HepG2 (cell line): ENCODE results near the gene ITPR1. TPM values are rescaled to one million over a fixed set of nuclear protein-coding genes. Genes with fewer than 3 reads are reported as not detected.

Experiments used
- ATAC-seq: fragments of 200-7000 bp; cut with Tn5 transposase; 3 replicates; pipeline ENCODE4 v1.9.1; 2020; ENCODE audit warnings: mild to moderate bottlenecking, moderate library complexity
- BruUV-seq: library from RNA; stranded (reverse); fragments of 400-500 nt; replicated peaks from 2 replicates; lab custom pipeline; 2021; lab: Mats Ljungman, UMichigan
- CTCF ChIA-PET: fragments of 300-600 bp; formaldehyde crosslinking; extraction: SDS; loops from one replicate; lab custom pipeline; 2021; ENCODE audit warnings: low total read pairs, inconsistent platforms, low intra/inter-chr PET ratio; lab: Yijun Ruan, JAX
- POLR2A ChIA-PET: fragments of 350-600 bp; sonication (Branson Sonifier 250); formaldehyde crosslinking; loops from one replicate; lab custom pipeline; 2020; ENCODE audit warnings: antibody characterized with exemption, inconsistent platforms; lab: Yijun Ruan, JAX
- DNase-seq: peaks from one replicate; pipeline ENCODE4 v3.0.0-alpha.2; 2015; ENCODE audit warnings: low spot score
- FAIRE-seq: peaks from 3 replicates; lab custom pipeline; 2011; peaks lifted over from hg19 to GRCh38; lab: Jason Lieb, UNC
- H2AFZ ChIP-seq: one replicate; pipeline ENCODE4 v1.6.1; 2011; ENCODE audit warnings: low read length, inconsistent platforms
- H3K27ac ChIP-seq: fragments of 300-600 bp; 3 replicates; pipeline ENCODE4 v1.8.0; 2011; ENCODE audit warnings: mixed run types, mild to moderate bottlenecking, mixed read lengths, low read length, inconsistent platforms; ENCODE audit not compliant: insufficient read depth; ENCODE audit errors: extremely low read length
- H3K27me3 ChIP-seq, 2 experiments: fragments of 200-600 bp in 1 of 2; 2 replicates in 1 of 2; 3 replicates in 1 of 2; pipeline versions ENCODE4 v1.6.0 to v1.8.0; 2011; ENCODE audit warnings: low read length in 2 of 2, mild to moderate bottlenecking in 2 of 2, moderate library complexity in 2 of 2, inconsistent platforms in 1 of 2; ENCODE audit not compliant: insufficient read depth in 2 of 2, control insufficient read depth in 1 of 2
- H3K36me3 ChIP-seq, 2 experiments: fragments of 200-600 bp in 1 of 2; replicated peaks in 1 of 2; 2 replicates in 1 of 2; 3 replicates in 1 of 2; pipeline versions ENCODE4 v1.5.1 to v1.8.0; 2011; ENCODE audit warnings: low read length in 2 of 2, inconsistent platforms in 1 of 2; ENCODE audit not compliant: insufficient read depth in 2 of 2, control insufficient read depth in 1 of 2
- H3K4me1 ChIP-seq: 2 replicates; pipeline ENCODE4 v1.5.1; 2012; ENCODE audit warnings: low read length, inconsistent platforms; ENCODE audit not compliant: insufficient read depth
- H3K4me2 ChIP-seq: 2 replicates; pipeline ENCODE4 v1.6.0; 2011; ENCODE audit warnings: low read depth, low read length, inconsistent platforms
- H3K4me3 ChIP-seq, 3 experiments: fragments of 200-600 bp in 1 of 3; sonication (generic), shearing (Covaris generic) in 1 of 3; replicated peaks in 1 of 3; 2 replicates each; pipeline ENCODE4 v1.5.1; 2011 to 2016; ENCODE audit warnings: low read length in 3 of 3, inconsistent platforms in 2 of 3, low read depth in 2 of 3, mild to moderate bottlenecking in 2 of 3, control low read depth in 1 of 3, mixed read lengths in 1 of 3; ENCODE audit not compliant: insufficient read depth in 1 of 3
- H3K79me2 ChIP-seq: one replicate; pipeline ENCODE4 v1.6.1; 2011; ENCODE audit warnings: low read length, inconsistent platforms; ENCODE audit not compliant: insufficient read depth
- H3K9ac ChIP-seq: 2 replicates; pipeline ENCODE4 v1.6.0; 2011; ENCODE audit warnings: mild to moderate bottlenecking, low read depth, low read length, inconsistent platforms; ENCODE audit not compliant: insufficient read depth
- H3K9me3 ChIP-seq: 2 replicates; pipeline ENCODE4 v1.5.1; 2012; ENCODE audit warnings: mild to moderate bottlenecking, low read length
- H4K20me1 ChIP-seq: 2 replicates; pipeline ENCODE4 v1.6.0; 2011; ENCODE audit warnings: inconsistent platforms, mild to moderate bottlenecking, low read length, moderate library complexity; ENCODE audit not compliant: insufficient read depth
- ARNT2 ChIP-seq: sonication (generic); formaldehyde crosslinking; IDR thresholded peaks from 2 replicates; pipeline ENCODE4 v1.8.0; 2022; ENCODE audit warnings: mild to moderate bottlenecking, low read depth, missing genetic modification reagents, moderate library complexity
- CEBPB ChIP-seq: IDR thresholded peaks from 2 replicates; pipeline ENCODE4 v1.6.1; 2011; ENCODE audit warnings: low read depth, low read length, improper control_type of control experiment, borderline replicate concordance
- CEBPG ChIP-seq: IDR thresholded peaks from 2 replicates; pipeline ENCODE4 v1.6.1; 2016
- HCFC1 ChIP-seq: fragments of 150-350 bp; IDR thresholded peaks from 2 replicates; pipeline ENCODE4 v1.6.1; 2014; ENCODE audit warnings: low read depth, low read length
- KLF12 ChIP-seq: sonication (generic); formaldehyde crosslinking; IDR thresholded peaks from 2 replicates; pipeline ENCODE4 v1.4.0; 2020; ENCODE audit warnings: missing genetic modification reagents, borderline replicate concordance
- MIXL1 ChIP-seq: IDR thresholded peaks from 2 replicates; pipeline ENCODE4 v1.6.1; 2016
- RBM39 ChIP-seq: fragments of 200-400 bp; formaldehyde crosslinking; IDR thresholded peaks from one replicate; pipeline ENCODE4 v1.6.1; 2018; ENCODE audit warnings: antibody characterized with exemption, mild to moderate bottlenecking, low read depth, low read length; ENCODE audit not compliant: poor library complexity, severe bottlenecking
- SMC3 ChIP-seq: IDR thresholded peaks from 2 replicates; pipeline ENCODE4 v1.6.1; 2011; ENCODE audit warnings: low read length, improper control_type of control experiment
- ZNF431 ChIP-seq: sonication (generic); formaldehyde crosslinking; IDR thresholded peaks from 2 replicates; pipeline ENCODE4 v1.9.0; 2022; ENCODE audit warnings: missing genetic modification reagents, low read depth, mild to moderate bottlenecking, borderline replicate concordance
- ZNF616 ChIP-seq: sonication (generic); formaldehyde crosslinking; IDR thresholded peaks from 2 replicates; pipeline ENCODE4 v1.5.0; 2020; ENCODE audit warnings: low read depth, mild to moderate bottlenecking, missing genetic modification reagents
- WGBS: methylation state at CpG from one replicate; pipeline ENCODE4 v1.1.6; 2017; ENCODE audit warnings: low lambda C conversion rate; 5-methylcytosine and 5-hydroxymethylcytosine counted together
- in situ Hi-C: cut with HindIII; loops from 2 replicates; pipeline ENCODE4 v1.10.0; 2017; ENCODE audit warnings: low pct_unique_long_range_greater_than_20kb; ENCODE audit not compliant: extremely low pct_ligation_motif_present
- intact Hi-C: fragments of 100-400 bp; cut with micrococcal nuclease; formaldehyde crosslinking; loops from one replicate; pipeline ENCODE4 v1.10.0; 2022; ENCODE audit not compliant: unreplicated experiment
- polyA plus RNA-seq, 8 experiments: library from polyadenylated mRNA; depleted of rRNA in 3 of 8; stranded (reverse) in 7 of 8; unstranded in 1 of 8; fragments of >200 nt; fragmentation: Illumina TruSeq in 4 of 8; extraction: Trizol in 4 of 8; gene quantifications; 2 replicates each; pipeline versions ENCODE4 v1.2.1 to v1.2.3, GENCODE V29; 2011 to 2016; ENCODE audit warnings: low read depth in 4 of 8, missing spikeins in 1 of 8, mixed read lengths in 1 of 8; ENCODE audit not compliant: insufficient read depth in 1 of 8
- total RNA-seq, 5 experiments: library from RNA; depleted of rRNA; stranded (reverse); fragments of >200 nt; fragmentation: Illumina TruSeq; extraction: Trizol; gene quantifications; 2 replicates each; pipeline ENCODE4 v1.2.3, GENCODE V29; 2016; ENCODE audit warnings: low read depth in 1 of 5

ITPR1 gene
- total and polyA plus RNA-seq, 2 of the 13 experiments (the other 11 are each of a cell fraction or from before 2014, with no cell fraction given), result 10.0 to 11.4 TPM

DNA sequence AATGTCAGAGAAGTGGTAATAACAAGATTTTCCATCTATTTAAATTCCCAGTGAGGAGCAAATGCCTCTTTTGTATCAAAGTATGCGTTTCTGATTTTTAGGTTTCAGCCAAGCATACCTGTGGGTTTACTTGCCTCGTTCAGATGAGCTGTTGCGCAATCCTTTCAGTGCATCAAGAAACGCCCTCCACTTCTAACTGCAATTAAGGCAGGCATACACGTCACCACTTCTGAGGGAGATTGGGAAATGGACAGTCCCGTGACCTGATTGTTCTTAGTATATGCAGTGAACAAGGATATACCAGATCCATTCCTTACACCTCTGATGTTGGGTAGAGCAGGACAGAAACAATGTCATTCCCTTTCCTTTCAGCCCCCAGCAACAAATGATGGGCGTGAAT is 219.0 kb downstream of the ITPR1 start:
- no peaks in the 10 kb centered on the region for H3K9me3 ChIP-seq
- CTCF ChIA-PET, result interaction anchor here (1.3 to 4.3 kb wide), 3 partner anchors 264 to 346 kb away, joined by 10 to 50 read pairs (median 15); no protein-coding TSS in a partner anchor
- in situ Hi-C loops (no loop called here), intact Hi-C loops (no loop called here)
- POLR2A ChIA-PET, result no interaction called here
- FAIRE-seq (no peak), DNase-seq (no peak), ATAC-seq (no peak)
- no peak overlapping the region for H3K27ac ChIP-seq
- H3K4me3 ChIP-seq, result no peak overlapping the region
- H4K20me1 ChIP-seq, result no peaks in the 10 kb centered on the region
- BruUV-seq, result no TSS peak
- WGBS, result 93% methylated on average over 7 of the region's 7 CpGs
- no peaks in the 10 kb centered on the region for H3K4me1 ChIP-seq
- no peak overlapping the region for H3K9ac ChIP-seq
- H3K4me2 ChIP-seq, result no peak overlapping the region
- TF ChIP-seq SMC3 (peak; percentile 7; the same call in 1 of the 2 replicates), CEBPG (CRISPR knock-in tag) (peak; percentile 87), RBM39 (no peak), CEBPB (peak; percentile 95), ARNT2 (CRISPR knock-in tag) (no peak), HCFC1 (no peak), MIXL1 (CRISPR knock-in tag) (no peak)
- no peaks in the 10 kb centered on the region for H3K27me3 ChIP-seq
- no peak overlapping the region for H2AFZ ChIP-seq
- H3K79me2 ChIP-seq, result no peaks in the 10 kb centered on the region
- peaks cover 8 to 20% of the 10 kb centered on the region in 2 experiments; a peak in 4 of 5 replicates for H3K36me3 ChIP-seq

DNA sequence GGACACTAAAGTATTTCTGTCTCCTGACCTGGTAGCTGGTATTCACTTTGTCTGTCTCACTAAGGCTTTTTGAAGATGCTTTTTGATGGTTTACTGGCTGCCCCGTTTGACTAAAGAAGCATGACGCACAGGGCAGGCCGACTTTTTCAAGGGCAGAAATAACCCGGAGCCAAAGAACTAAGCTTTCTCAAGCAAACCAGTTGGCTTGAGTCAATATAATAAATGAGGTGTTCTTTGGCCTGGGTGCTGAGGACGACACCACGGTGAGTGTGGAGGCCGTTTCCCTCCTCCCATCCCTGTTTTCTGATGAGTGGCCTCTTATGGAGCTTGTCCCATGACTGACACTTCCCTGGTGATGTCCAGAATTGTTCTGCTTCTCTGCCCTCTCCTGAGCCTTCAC is 220.9 kb downstream of the ITPR1 start:
- no TSS peak for BruUV-seq
- POLR2A ChIA-PET, result no interaction called here
- ATAC-seq (no peak), FAIRE-seq (no peak), DNase-seq (no peak)
- intact Hi-C loops (no loop called here), in situ Hi-C loops (no loop called here)
- Histone ChIP-seq H4K20me1 (no peaks in the 10 kb centered on the region), H3K27me3 (no peaks in the 10 kb centered on the region), H3K27ac (no peak overlapping the region), H2AFZ (no peak overlapping the region), H3K9ac (no peak overlapping the region), H3K4me2 (no peak overlapping the region), H3K4me1 (no peaks in the 10 kb centered on the region), H3K79me2 (no peaks in the 10 kb centered on the region), H3K4me3 (no peak overlapping the region), H3K9me3 (no peaks in the 10 kb centered on the region), H3K36me3 (peaks cover 7 to 15% of the 10 kb centered on the region in 2 experiments; a peak in 4 of 5 replicates)
- TF ChIP-seq ZNF616 (CRISPR knock-in tag) (no peak), KLF12 (CRISPR knock-in tag) (no peak), ZNF431 (CRISPR knock-in tag) (no peak)
- WGBS, result 90% methylated on average over 7 of the region's 7 CpGs
- CTCF ChIA-PET, result no interaction called here
